DMS 273 (cell line): ENCODE data around the gene ZNG1A.
A peak's percentile ranks its signal among the peaks of the same experiment; 100 is the strongest.
"Not testable (repeated sequence)": the region's sequence is repeated elsewhere in the genome, so short reads cannot be mapped to it uniquely, and the experiment has no call there.

Experiments used
- DNase-seq: peaks from one replicate; lab custom pipeline; 2025; ENCODE audit not compliant: unreplicated experiment; lab: John Stamatoyannopoulos, UW

Gene ZNG1A

GRCh38 chr9:98775-99174 lies 80.1 kb downstream of the ZNG1A start:
- DNase-seq: not testable (repeated sequence)

GRCh38 chr9:94992-95391 lies 83.9 kb downstream of the ZNG1A start:
- not testable (repeated sequence) for DNase-seq

- DNase-seq: not testable (repeated sequence)
These were observed 84.5 kb downstream of the ZNG1A start for GRCh38 chr9:94323-94722.

GRCh38 chr9:93909-94308 lies 84.9 kb downstream of the ZNG1A start:
- not testable (repeated sequence) for DNase-seq

- DNase-seq: not testable (repeated sequence)
These were observed 88.0 kb downstream of the ZNG1A start for GRCh38 chr9:90851-91250.

- not testable (repeated sequence) for DNase-seq
These were observed 90.3 kb downstream of the ZNG1A start for GRCh38 chr9:88396-89037.

GRCh38 chr9:87860-88259 lies 91.0 kb downstream of the ZNG1A start:
- not testable (repeated sequence) for DNase-seq

GRCh38 chr9:87105-87504 lies 91.8 kb downstream of the ZNG1A start:
- not testable (repeated sequence) for DNase-seq

GRCh38 chr9:86697-87096 lies 92.2 kb downstream of the ZNG1A start:
- not testable (repeated sequence) for DNase-seq

GRCh38 chr9:82932-83689 lies 95.7 kb downstream of the ZNG1A start:
- not testable (repeated sequence) for DNase-seq

- DNase-seq: not testable (repeated sequence)
These were observed 100.5 kb downstream of the ZNG1A start for GRCh38 chr9:78333-78732.

GRCh38 chr9:76389-76788 lies 102.5 kb downstream of the ZNG1A start:
- not testable (repeated sequence) for DNase-seq

- not testable (repeated sequence) for DNase-seq
These were observed 104.8 kb downstream of the ZNG1A start for GRCh38 chr9:73900-74525.

- DNase-seq: peak; percentile 51
These were observed 105.6 kb downstream of the ZNG1A start for GRCh38 chr9:73076-73899.
